Astrocyte of the hippocampus (primary cell): ENCODE measurements around the gene AIPL1.
"Not testable (repeated sequence)": the region's sequence is repeated elsewhere in the genome, so short reads cannot be mapped to it uniquely, and the experiment has no call there.

Experiments used
- DNase-seq: peaks from one replicate; pipeline ENCODE4 v3.0.0; 2011; ENCODE audit warnings: low read depth, low spot score

AIPL1 gene

GRCh38 chr17:6435051-6435450 is at the start of gene AIPL1:
TSS of gene AIPL1 (minus strand) at chr17:6435121. CDS start at chr17:6435104, 17 bp downstream.
- no peak for DNase-seq

GRCh38 chr17:6483507-6483906 is 48.6 kb upstream of the AIPL1 start:
- DNase-seq: no peak

DNA sequence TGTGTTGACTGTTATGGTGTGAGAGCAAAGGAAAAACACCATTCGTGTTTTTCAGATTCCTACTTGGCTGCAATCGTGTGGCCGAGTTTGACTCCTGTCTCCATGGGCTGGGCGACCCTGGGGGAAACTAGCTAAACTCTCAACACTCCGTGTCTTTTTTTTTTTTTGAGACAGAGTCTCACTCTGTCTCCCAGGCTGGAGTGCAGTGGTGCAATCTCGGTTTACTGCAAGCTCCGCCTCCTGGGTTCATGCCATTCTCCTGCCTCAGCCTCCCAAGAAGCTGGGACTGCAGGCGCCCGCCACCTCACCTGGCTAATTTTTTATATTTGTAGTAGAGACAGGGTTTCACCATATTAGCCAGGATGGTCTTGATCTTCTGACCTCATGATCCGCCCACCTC is 47.9 kb upstream of the AIPL1 start:
- not testable (repeated sequence) for DNase-seq

DNA sequence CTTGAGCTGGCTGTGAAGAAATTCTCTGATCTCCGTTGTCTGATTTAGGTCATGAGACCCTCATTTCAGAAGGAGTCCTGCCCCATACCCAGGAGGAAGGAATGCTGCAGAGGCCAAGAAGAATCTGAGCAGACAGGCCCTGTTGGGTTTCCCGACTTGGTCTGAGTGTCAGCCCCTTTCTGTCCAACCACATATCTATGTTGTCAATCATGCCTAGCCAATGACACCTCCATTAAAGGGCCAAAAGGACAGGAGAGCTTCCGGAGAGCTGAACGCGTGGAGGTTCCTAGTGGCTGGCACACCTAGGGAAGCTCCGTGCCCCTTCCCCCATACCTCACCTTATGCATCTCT is 47.2 kb upstream of the AIPL1 start:
- no peak for DNase-seq

DNA sequence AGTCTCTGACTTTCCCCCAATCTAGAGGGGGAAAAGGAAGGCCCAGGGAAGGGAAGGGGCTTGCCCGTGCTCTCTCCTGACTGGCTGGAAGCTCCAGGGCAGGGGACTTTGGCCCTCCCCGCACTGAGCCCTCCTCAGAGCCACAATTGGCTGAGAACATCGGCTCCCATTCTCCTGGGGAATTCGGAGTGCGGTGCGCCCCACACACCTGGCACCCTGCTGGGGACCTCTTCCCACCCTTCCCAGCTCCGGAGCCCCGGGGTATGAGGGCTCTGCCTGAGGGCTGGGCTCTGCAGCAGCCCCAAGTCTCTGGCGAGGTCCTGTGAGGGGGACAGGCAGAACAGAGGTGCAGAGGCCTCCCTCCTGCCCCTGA is 45.4 kb upstream of the AIPL1 start:
- no peak for DNase-seq

GRCh38 chr17:6479622-6480302 is 44.8 kb upstream of the AIPL1 start:
- peak; percentile 16 for DNase-seq

- no peak for DNase-seq
Measured at GRCh38 chr17:6478486-6478885, 43.6 kb upstream of the AIPL1 start.

- DNase-seq: no peak
Measured at GRCh38 chr17:6477831-6478383, 43.0 kb upstream of the AIPL1 start.

DNA sequence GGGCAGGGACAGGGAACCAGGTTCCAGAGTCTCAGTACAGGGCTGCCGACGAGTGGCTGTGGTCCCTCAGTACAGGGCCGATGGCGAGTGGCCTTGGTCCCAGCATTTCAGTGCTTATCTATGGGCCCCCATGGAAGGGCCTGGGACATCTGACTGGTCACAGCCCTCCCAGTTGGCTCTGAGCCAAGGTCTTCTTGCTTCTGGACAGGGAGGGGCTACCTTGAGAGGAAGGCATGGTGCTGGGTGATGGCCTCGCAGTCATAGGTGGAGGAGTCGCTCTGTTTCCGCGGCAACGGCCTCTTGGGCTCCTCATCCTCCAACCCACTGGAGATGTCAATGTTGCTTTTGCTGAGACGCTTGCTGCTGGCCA is 41.9 kb upstream of the AIPL1 start:
- DNase-seq: no peak

DNA sequence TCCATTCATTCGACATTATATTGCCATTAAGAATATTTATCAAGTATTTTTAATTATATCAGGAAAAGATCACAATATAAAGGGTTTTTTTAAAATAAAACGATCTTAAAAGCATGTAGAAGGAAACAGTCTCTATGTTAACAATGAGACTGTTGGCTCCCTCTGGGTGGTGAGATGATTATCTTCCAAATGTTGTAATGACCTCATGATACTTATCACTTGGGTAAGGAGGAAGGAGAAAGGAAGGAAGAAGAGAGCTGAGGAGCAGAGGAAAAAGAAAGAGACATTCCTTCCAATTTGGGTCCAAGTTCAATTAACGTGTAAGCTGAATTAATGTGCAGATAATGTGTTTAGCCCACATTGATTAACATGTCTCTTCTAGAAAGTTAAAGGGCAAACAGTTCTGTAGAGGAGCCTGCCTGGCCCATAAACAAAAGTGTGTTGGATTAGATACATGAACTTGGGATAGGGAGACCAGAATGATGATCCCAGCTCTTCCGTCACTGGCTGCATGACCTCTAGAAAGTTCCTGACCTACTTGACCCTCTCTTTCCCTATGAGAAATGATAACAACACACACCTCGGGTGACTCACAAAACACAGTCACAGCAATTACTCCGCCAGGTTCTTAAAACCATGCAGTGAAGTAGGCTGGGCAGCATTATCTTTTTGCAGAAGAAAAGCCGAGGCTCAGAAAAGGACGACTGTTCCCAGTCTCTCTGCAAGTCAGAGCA is 41.3 kb upstream of the AIPL1 start:
- no peak for DNase-seq

DNA sequence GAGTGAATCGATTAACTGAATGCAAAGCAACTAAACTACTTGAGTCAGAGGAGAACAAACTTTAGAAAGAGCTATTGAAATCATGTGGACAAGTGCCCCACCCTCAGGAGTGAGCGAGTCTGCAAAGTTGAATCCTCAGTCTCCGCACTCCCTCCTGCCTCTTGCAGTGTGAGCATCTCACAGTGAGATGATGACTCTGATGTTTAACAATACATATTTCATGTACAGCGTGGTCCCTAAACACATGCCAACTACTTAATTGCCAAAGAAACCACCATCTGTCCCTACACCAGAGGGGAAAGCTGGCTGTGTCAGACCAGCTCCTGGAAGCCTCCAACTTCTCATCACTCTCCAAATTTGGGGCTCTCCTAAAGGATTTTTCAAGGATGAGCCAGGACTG is 40.5 kb upstream of the AIPL1 start:
- DNase-seq: no peak

DNA sequence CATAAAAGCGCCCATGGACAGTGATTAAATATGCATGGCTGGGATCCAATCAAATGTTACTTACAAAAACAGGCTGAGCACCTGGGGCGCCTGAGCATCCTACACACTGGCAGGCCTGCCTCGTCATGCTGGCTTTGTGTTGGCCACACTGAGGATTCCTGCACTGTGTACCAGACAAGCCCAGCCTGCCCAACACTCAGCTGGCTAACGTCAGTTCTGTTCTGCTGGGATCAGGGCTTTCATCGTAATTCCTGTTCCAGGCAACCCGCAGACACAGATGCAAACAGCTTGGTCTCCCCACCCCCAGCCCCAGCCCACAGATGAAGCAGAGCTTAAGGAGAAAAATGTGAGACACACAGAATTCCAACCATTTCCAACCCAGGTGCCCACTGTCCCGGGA is 40.0 kb upstream of the AIPL1 start:
- DNase-seq: peak; percentile 25

DNA sequence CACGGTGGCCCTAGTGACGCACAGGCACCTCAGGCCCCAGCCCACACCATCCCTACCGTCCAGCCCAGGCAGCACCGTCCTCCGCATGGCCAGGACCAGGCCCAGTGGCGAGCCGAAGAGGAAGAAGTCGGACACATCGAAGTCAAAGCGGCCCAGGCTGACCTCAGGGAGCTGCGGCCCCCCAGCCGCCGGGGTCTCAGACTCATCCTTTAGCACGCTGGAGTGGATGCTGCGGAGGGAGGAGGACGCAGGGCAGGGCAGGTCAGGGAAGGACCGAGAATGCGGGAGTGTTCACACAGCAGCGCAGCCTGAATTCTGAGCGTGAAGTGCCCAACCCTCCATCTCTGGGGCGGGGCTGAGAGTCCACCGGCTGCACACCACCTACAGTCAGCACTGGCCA is 39.5 kb upstream of the AIPL1 start:
- no peak for DNase-seq

GRCh38 chr17:6473128-6473767 is 38.3 kb upstream of the AIPL1 start:
- DNase-seq: peak; percentile 88

GRCh38 chr17:6472517-6472916 is 37.6 kb upstream of the AIPL1 start:
- no peak for DNase-seq

DNA sequence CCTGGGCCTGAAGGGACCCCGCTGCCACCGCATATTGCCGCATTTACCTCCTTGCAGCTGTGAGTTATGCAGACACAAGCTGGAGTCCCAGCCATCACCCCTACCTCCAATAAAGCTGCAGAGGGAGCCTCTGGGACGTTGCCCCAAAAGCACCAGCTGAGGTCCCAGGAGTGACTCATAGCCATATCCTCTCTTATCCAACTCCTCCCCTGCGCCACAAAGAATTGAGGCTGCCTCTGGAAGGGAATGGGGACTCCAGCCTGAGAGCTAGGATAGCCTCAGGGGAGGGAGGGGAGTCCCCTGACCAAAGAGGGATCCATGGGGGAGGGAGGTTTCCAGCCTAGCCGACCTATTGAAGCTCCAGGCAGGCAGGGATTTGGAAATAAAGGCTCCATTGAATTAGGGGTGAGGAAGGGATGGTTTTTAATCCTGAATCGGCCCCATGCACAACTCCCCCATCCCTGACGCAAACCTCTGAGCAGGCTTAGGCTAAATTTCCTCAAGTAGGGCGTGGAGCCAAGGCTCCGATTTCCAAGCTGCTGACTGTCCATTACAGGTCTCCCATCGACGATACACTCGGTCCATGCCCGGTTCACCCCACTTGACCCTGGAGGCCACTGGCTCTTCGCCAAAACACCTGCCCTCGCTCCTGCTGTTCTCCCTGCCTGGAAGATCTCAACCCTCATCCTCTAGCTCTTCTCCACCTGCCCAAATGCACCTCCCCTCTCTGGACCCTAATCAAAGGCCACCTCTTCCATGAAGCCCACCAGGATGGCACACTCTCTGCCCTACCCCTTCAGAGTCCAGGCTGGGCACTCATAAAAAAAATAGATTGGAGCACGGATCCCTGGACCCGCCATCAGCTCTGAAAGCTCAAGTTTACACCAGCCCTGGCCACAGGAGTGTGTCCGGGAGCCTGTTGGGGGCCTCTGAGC is 36.9 kb upstream of the AIPL1 start:
- DNase-seq: peak; percentile 73

GRCh38 chr17:6470751-6471521 is 36.0 kb upstream of the AIPL1 start:
- DNase-seq: peak; percentile 20

- no peak for DNase-seq
Measured at GRCh38 chr17:6470146-6470718, 35.3 kb upstream of the AIPL1 start.

DNA sequence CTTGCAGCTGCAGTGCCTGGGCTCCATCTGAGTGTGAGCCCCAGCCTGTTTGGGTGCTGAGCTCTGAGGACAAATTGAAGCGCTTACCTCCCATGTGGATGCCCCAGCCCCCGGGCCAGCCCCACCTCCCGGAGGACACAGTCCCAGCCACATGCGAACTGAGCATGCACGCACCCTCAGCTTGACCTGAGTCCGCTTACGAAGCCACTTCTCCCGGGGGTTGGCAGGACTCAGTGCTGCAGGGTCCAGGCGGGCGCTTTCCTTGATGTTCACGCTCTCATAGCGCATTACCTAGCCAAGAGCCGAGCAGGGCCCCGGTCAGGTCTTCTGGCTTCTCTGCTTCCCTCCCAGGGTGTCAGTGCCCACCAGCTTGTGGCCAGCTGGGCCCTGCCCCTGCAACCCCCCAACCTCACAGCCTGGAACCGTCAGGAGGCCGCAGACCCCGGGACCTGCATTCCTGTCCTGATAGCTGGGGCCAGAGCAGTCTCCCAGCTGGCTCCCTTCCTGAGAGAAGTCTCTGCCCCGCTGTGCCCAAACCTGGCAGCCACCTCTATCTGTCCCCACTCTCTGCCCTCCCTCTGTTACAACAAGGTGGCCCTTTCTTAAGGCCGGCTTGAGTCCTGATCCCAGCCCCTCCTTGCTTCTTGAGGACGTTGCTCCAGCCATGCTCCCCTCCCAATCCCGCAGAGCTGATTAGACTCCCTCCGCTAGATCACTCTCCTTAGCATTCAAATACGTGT is 33.3 kb upstream of the AIPL1 start:
- DNase-seq: no peak

DNA sequence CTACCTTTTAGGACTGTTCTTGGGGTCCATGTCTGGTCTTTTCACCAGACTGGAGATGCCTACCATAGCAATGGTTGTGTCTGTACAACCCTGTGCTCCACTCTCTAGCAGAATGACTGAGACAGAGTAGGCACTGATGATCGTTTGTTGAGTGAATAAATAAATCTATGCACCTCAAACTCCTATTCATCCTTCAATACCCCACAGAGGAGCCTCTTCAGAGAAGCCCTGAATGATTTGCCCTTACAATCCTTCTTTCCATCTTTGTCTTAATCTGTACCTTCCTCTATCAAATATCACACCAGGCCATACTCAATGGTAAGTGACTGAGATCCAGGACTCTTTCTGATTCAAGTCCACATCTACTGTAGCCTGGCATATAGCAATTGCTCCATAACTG is 32.6 kb upstream of the AIPL1 start:
- DNase-seq: no peak
